K562 (cell line): Measurements from ENCODE around the gene KMT2C. TPM values are rescaled to one million over a fixed set of nuclear protein-coding genes. Genes with fewer than 3 reads are reported as not detected.
A peak's percentile ranks its signal among the peaks of the same experiment; 100 is the strongest.

Source experiments
- ATAC-seq: fragments of 200-7000 bp; cut with Tn5 transposase; 3 replicates; pipeline ENCODE4 v1.9.1; 2020; ENCODE audit warnings: moderate library complexity
- BruUV-seq: library from RNA; stranded (reverse); fragments of 400-500 nt; replicated peaks from 2 replicates; lab custom pipeline; 2021; lab: Mats Ljungman, UMichigan
- CTCF ChIA-PET: fragments of 300-600 bp; formaldehyde crosslinking; extraction: SDS; loops from one replicate; lab custom pipeline; 2021; ENCODE audit warnings: low intra/inter-chr PET ratio; lab: Yijun Ruan, JAX
- POLR2A ChIA-PET: fragments of 300-600, 350-650 bp; sonication (Branson Sonifier 250); formaldehyde crosslinking; extraction: SDS; loops from one replicate; lab custom pipeline; 2021; ENCODE audit warnings: antibody characterized with exemption, inconsistent platforms; lab: Yijun Ruan, JAX
- DNase-seq, 4 experiments: peaks; one replicate each; pipeline versions ENCODE4 v3.0.0 to v3.0.0-alpha.2; 2011 to 2018; ENCODE audit warnings: low spot score in 3 of 4, mixed read lengths in 3 of 4; ENCODE audit errors: extremely low read depth in 1 of 4
- FAIRE-seq: peaks from 2 replicates; lab custom pipeline; 2011; peaks lifted over from hg19 to GRCh38; lab: Jason Lieb, UNC
- H2AFZ ChIP-seq: 2 replicates; pipeline ENCODE4 v1.6.0; 2011; ENCODE audit warnings: low read depth, low read length, control low read depth, inconsistent platforms
- H3K27ac ChIP-seq: fragments of 200-600 bp; 3 replicates; pipeline ENCODE4 v1.8.0; 2011; ENCODE audit warnings: low read depth, mild to moderate bottlenecking, control low read depth, inconsistent platforms, low read length, moderate library complexity, mixed read lengths; ENCODE audit errors: extremely low read depth
- H3K27me3 ChIP-seq, 2 experiments: fragments of 300-600 bp in 1 of 2; 2 replicates in 1 of 2; 3 replicates in 1 of 2; pipeline versions ENCODE4 v1.6.0 to v1.8.0; 2011; ENCODE audit warnings: inconsistent platforms in 2 of 2, low read length in 2 of 2, mild to moderate bottlenecking in 1 of 2, mixed read lengths in 1 of 2, moderate library complexity in 1 of 2; ENCODE audit not compliant: control insufficient read depth in 2 of 2, insufficient read depth in 2 of 2
- H3K36me3 ChIP-seq: fragments of 300-600 bp; 3 replicates; pipeline ENCODE4 v1.8.0; 2011; ENCODE audit warnings: mild to moderate bottlenecking, low read length, inconsistent platforms; ENCODE audit not compliant: control insufficient read depth, insufficient read depth
- H3K4me1 ChIP-seq, 2 experiments: fragments of 200-600 bp in 1 of 2; replicated peaks in 1 of 2; 2 replicates in 1 of 2; 3 replicates in 1 of 2; pipeline versions ENCODE4 v1.5.1 to v1.8.0; 2011; ENCODE audit warnings: inconsistent platforms in 2 of 2, low read length in 2 of 2, mild to moderate bottlenecking in 1 of 2, mixed read lengths in 1 of 2, moderate library complexity in 1 of 2; ENCODE audit not compliant: control insufficient read depth in 2 of 2, insufficient read depth in 2 of 2
- H3K4me2 ChIP-seq: 2 replicates; pipeline ENCODE4 v1.6.1; 2011; ENCODE audit warnings: low read length, control low read depth, inconsistent platforms, mixed read lengths; ENCODE audit not compliant: insufficient read depth
- H3K4me3 ChIP-seq: fragments of 200-600 bp; sonication (generic), shearing (Covaris generic); 2 replicates; pipeline ENCODE4 v1.5.1; 2016; ENCODE audit warnings: control low read depth, inconsistent platforms
- H3K79me2 ChIP-seq: fragments of 200-600 bp; 3 replicates; pipeline ENCODE4 v1.8.0; 2011; ENCODE audit warnings: low read length, inconsistent platforms; ENCODE audit not compliant: control insufficient read depth, insufficient read depth
- H3K9ac ChIP-seq, 2 experiments: 2 replicates each; pipeline versions ENCODE4 v1.6.0 to v1.6.1; 2011; ENCODE audit warnings: low read depth in 2 of 2, low read length in 2 of 2, control low read depth in 1 of 2, inconsistent platforms in 1 of 2, mild to moderate bottlenecking in 1 of 2, mixed read lengths in 1 of 2; ENCODE audit not compliant: insufficient read depth in 1 of 2
- H3K9me1 ChIP-seq: one replicate; pipeline ENCODE4 v1.6.0; 2011; ENCODE audit warnings: inconsistent platforms, mild to moderate bottlenecking, low read length, moderate library complexity; ENCODE audit not compliant: control insufficient read depth, insufficient read depth
- H3K9me3 ChIP-seq: replicated peaks from 2 replicates; pipeline ENCODE4 v1.5.1; 2011; ENCODE audit warnings: low read depth, low read length, inconsistent platforms; ENCODE audit not compliant: control insufficient read depth, insufficient read depth
- H4K20me1 ChIP-seq: replicated peaks from 2 replicates; pipeline ENCODE4 v1.6.1; 2011; ENCODE audit warnings: low read length, inconsistent platforms, mixed read lengths; ENCODE audit not compliant: control insufficient read depth, insufficient read depth
- MYC ChIP-seq, 2 experiments: fragments of 250-450 bp in 1 of 2; sonication (Bioruptor Pico) in 1 of 2; IDR thresholded peaks; 2 replicates each; pipeline versions ENCODE4 v1.5.1 to v1.6.1; 2012 to 2021; ENCODE audit warnings: low read depth in 2 of 2, borderline replicate concordance in 1 of 2, improper control_type of control experiment in 1 of 2, low read length in 1 of 2, mild to moderate bottlenecking in 1 of 2, moderate library complexity in 1 of 2
- RAD51 ChIP-seq: fragments of 450-650 bp; IDR thresholded peaks from 2 replicates; pipeline ENCODE4 v1.7.1; 2016; ENCODE audit warnings: low read depth, mild to moderate bottlenecking, borderline replicate concordance
- SMC3 ChIP-seq: conservative IDR thresholded peaks from 2 replicates; pipeline ENCODE4 v1.6.1; 2011; ENCODE audit warnings: low read depth, low read length, improper control_type of control experiment; ENCODE audit not compliant: insufficient read depth
- ZNF165 ChIP-seq: fragments of 250-450 bp; sonication (Bioruptor Pico); IDR thresholded peaks from 2 replicates; pipeline ENCODE4 v1.4.0; 2020; ENCODE audit warnings: borderline replicate concordance
- WGBS: fragments of 100-300 bp; shearing (Covaris generic); methylation state at CpG from one replicate; pipeline ENCODE4 v1.1.6; 2016; ENCODE audit warnings: low coverage, mixed read lengths; ENCODE audit not compliant: insufficient coverage; ENCODE audit errors: missing lambda C conversion rate; 5-methylcytosine and 5-hydroxymethylcytosine counted together
- in situ Hi-C: fragments of 300-500 bp; cut with MboI; formaldehyde crosslinking; loops from 4 replicates; pipeline ENCODE4 v1.15.0; 2018; ENCODE audit warnings: inconsistent platforms, mixed read lengths
- intact Hi-C: fragments of 100-400 bp; cut with micrococcal nuclease; formaldehyde crosslinking; loops from 2 replicates; pipeline ENCODE4 v1.14.2; 2022
- polyA plus RNA-seq, 8 experiments: library from polyadenylated mRNA; depleted of rRNA in 4 of 8; stranded (reverse) in 5 of 8; unstranded in 3 of 8; fragments of >200 nt; fragmentation: Nextera tagmentation in 2 of 8; fragmentation: Illumina TruSeq in 1 of 8; extraction: Ambion mirVana in 2 of 8; extraction: Trizol in 1 of 8; gene quantifications; 2 replicates each; pipeline versions ENCODE4 v1.2.1 to v1.2.3, GENCODE V29; 2011 to 2014; ENCODE audit warnings: inconsistent platforms in 1 of 8, missing spikeins in 1 of 8
- total RNA-seq, 7 experiments: library from RNA; depleted of rRNA in 6 of 7; stranded (reverse); fragments of >200 nt in 6 of 7; fragmentation: Illumina TruSeq in 2 of 7; extraction: Trizol in 2 of 7; gene quantifications; 2 replicates each; pipeline versions ENCODE4 v1.2.1 to v1.2.3, GENCODE V29; 2011 to 2021; ENCODE audit warnings: low replicate concordance in 1 of 7
- TF ChIP-seq, protein P1 (sequence below): IDR thresholded peaks from 2 replicates; pipeline ENCODE4 v1.6.1; 2012; ENCODE audit warnings: low read depth, low read length, improper control_type of control experiment, borderline replicate concordance
- TF ChIP-seq, protein P2 (sequence below): fragments of 250-450 bp; sonication (Bioruptor Pico); IDR thresholded peaks from 2 replicates; pipeline ENCODE4 v1.5.1; 2021; ENCODE audit warnings: mild to moderate bottlenecking
- TF ChIP-seq, protein P3 (sequence below): sonication (generic); formaldehyde crosslinking; IDR thresholded peaks from 2 replicates; pipeline ENCODE4 v1.5.0; 2020; ENCODE audit warnings: missing genetic modification reagents
- TF ChIP-seq, protein P4 (sequence below), 2 experiments: IDR thresholded peaks in 1 of 2; conservative IDR thresholded peaks in 1 of 2; 2 replicates each; pipeline ENCODE4 v1.6.1; 2016; ENCODE audit warnings: low read depth in 2 of 2, mild to moderate bottlenecking in 1 of 2, missing compliant biosample characterization in 1 of 2, missing genetic modification characterization in 1 of 2, moderate library complexity in 1 of 2

Gene KMT2C
- total and polyA plus RNA-seq, 9 of the 15 experiments (the other 6 are each of a cell fraction or from before 2014, with no cell fraction given), result 4.9 to 67.8 (median 27.1) TPM

DNA sequence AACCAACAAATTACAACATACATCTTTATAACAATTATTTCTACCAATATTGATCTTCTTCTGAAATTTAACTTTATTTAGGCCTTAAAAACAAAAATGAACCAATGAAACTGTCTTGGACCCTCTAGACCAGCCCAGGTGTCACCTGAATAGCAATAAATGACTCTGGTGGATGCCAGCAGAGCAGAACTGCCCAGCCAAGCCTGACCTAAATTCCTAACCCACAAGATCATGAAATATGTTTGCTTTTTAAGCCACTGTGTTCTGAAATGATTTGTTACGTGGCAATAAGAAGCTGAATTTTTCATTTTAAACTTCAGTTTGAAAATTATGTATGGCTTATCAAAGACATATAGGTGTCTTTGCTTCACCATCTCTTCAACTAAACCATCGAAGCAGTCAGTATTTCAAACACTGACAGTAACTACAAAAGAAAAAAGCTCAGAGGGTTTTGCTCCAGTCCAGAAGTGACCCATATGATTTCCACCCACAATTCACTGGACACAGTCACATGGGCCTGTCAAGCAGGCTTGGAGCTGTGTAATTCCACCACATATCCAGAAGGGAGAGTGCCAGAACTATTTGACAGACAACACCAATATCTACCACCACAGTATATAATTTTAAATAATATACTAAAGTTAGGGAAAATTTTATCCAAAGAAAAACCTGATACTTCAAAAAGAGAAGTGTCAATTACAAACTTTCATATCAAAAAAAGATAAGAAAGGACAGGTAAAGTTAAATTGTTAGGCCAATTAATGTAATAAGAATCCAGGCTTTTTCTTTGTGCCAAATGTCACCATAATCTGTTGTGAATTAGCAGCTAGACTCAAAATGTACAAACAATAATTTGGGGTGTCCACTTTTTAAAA, 94.5 kb downstream of the KMT2C start:
- BruUV-seq, result no TSS peak
- Histone ChIP-seq H3K9ac (no peak overlapping the region), H3K4me2 (no peak overlapping the region), H3K4me1 (peaks cover 0 to 5% of the 10 kb centered on the region in 2 experiments; a peak in 2 of 5 replicates), H3K9me3 (no peaks in the 10 kb centered on the region), H3K27me3 (no peaks in the 10 kb centered on the region), H3K79me2 (peaks cover 92% of the 10 kb centered on the region), H2AFZ (no peak overlapping the region), H3K36me3 (no peaks in the 10 kb centered on the region), H3K27ac (no peak overlapping the region), H3K4me3 (no peak overlapping the region), H3K9me1 (no peaks in the 10 kb centered on the region), H4K20me1 (peaks cover 7% of the 10 kb centered on the region)
- DNase-seq, result peak in 3 of 4 experiments; percentile 35 to 84 (median 81)
- ChIA-PET POLR2A (interaction anchor here (0.9 to 2.1 kb wide), 6 partner anchors 9 to 369 kb away, joined by 3 to 7 read pairs (median 4); no protein-coding TSS in a partner anchor), CTCF (interaction anchor here (0.5 to 2.0 kb wide), 2 partner anchors 366 to 372 kb away, joined by 3 to 13 read pairs; no protein-coding TSS in a partner anchor)
- peak; percentile 84 for FAIRE-seq
- intact Hi-C loops, result loop anchor here (1.0 to 10.0 kb wide), 4 partner anchors 94 to 484 kb away; no protein-coding TSS in a partner anchor
- in situ Hi-C loops, result no loop called here
- 64% methylated on average over 2 of the region's 2 CpGs for WGBS
- ATAC-seq, result peak; percentile 99
- TF ChIP-seq, protein P1, sequence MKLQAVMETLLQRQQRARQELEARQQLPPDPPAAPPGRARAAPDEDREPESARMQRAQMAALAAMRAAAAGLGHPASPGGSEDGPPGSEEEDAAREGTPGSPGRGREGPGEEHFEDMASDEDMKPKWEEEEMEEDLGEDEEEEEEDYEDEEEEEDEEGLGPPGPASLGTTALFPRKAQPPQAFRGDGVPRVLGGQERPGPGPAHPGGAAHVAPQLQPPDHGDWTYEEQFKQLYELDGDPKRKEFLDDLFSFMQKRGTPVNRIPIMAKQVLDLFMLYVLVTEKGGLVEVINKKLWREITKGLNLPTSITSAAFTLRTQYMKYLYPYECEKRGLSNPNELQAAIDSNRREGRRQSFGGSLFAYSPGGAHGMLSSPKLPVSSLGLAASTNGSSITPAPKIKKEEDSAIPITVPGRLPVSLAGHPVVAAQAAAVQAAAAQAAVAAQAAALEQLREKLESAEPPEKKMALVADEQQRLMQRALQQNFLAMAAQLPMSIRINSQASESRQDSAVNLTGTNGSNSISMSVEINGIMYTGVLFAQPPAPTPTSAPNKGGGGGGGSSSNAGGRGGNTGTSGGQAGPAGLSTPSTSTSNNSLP, result 0 out of 2 replicates have a peak, but pooled peaks have one; percentile 20
- TF ChIP-seq, protein P2, sequence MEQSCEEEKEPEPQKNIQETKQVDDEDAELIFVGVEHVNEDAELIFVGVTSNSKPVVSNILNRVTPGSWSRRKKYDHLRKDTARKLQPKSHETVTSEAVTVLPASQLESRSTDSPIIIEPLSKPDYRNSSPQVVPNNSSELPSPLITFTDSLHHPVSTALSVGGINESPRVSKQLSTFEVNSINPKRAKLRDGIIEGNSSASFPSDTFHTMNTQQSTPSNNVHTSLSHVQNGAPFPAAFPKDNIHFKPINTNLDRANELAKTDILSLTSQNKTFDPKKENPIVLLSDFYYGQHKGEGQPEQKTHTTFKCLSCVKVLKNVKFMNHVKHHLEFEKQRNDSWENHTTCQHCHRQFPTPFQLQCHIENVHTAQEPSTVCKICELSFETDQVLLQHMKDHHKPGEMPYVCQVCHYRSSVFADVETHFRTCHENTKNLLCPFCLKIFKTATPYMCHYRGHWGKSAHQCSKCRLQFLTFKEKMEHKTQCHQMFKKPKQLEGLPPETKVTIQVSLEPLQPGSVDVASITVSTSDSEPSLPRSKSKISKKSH, result no peak
- TF ChIP-seq RAD51 (peak; percentile 80), SMC3 (peak; percentile 66; the same call in 1 of the 2 replicates), ZNF165 (CRISPR knock-in tag) (no peak), MYC (IDR thresholded peaks at IDR 0.05; ENCODE audit: low read depth, low read length) (peak; percentile 65), MYC (CRISPR knock-in tag; IDR thresholded peaks at IDR 0.05; ENCODE audit: borderline replicate concordance, low read depth) (no peak)
- TF ChIP-seq, protein P3, sequence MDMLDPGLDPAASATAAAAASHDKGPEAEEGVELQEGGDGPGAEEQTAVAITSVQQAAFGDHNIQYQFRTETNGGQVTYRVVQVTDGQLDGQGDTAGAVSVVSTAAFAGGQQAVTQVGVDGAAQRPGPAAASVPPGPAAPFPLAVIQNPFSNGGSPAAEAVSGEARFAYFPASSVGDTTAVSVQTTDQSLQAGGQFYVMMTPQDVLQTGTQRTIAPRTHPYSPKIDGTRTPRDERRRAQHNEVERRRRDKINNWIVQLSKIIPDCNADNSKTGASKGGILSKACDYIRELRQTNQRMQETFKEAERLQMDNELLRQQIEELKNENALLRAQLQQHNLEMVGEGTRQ (CRISPR knock-in tag), result peak; percentile 90
- TF ChIP-seq, protein P4, sequence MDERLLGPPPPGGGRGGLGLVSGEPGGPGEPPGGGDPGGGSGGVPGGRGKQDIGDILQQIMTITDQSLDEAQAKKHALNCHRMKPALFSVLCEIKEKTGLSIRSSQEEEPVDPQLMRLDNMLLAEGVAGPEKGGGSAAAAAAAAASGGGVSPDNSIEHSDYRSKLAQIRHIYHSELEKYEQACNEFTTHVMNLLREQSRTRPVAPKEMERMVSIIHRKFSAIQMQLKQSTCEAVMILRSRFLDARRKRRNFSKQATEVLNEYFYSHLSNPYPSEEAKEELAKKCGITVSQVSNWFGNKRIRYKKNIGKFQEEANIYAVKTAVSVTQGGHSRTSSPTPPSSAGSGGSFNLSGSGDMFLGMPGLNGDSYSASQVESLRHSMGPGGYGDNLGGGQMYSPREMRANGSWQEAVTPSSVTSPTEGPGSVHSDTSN (CRISPR knock-in tag; IDR thresholded peaks at IDR 0.05; ENCODE audit: low read depth), result no peak
- TF ChIP-seq, protein P4 (tag; conservative IDR thresholded peaks at IDR 0.05; ENCODE audit: low read depth), result peak; percentile 59
